ENCODE measurements around the gene AKAP6.
"Not testable (repeated sequence)": the region's sequence is repeated elsewhere in the genome, so short reads cannot be mapped to it uniquely, and the experiment has no call there.

Gene AKAP6

DNA sequence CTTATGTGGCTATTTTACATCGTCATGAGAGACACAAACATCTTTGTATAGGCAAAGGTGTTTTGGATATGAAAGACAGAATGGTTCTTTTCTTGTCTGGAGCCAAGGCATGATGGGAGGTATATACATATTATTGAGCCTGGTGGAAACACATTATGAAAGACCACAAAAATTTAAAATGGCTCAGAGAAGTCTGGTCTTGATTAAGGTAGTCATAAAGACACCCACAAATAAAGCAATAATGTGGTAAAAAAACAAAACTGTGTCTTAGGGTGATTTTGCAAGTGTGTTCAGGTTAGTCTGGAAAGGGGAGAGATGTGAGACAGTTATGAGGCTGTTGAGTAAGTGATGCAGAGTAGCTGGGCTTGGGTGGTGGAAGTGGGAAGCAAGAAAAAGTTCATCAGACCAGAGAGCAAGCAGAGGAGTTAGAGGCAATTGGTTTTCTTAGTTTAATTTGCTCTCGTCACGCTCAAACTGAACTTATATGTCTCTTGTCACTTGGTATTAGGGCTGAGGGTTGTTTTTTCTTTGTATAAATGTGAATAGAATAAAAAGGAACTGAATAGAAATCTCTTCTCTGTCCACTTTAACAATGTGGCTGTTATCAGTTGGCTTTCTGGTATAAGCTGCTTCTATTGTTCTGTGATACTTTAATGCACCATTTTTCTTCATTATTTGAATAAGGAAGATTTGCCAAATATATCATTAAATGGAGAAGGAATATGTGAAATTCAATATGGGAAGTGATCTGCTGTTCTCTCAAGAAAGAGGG, 115.0 kb downstream of the AKAP6 start:
- DNase-seq = peak in 1 of 51 donors; percentile 23

DNA sequence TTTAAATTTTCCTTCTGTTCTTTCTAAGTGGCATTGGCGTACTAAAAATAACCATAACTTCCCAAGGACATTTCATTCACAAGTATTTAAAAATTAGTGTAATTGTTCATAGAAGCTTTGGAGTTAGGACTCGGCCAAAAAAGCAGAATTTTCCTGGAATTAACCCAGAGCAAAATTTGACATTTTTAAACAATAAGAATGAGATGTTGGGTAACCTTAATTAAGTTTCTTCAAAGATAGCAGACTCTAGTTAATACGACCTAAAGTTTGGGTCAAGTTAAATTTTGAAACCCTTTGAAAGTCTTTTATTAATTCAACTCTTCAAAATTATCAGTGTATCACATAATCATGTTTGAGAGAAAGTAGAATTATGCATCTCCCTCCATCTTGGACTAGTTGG, 118.3 kb downstream of the AKAP6 start:
- DNase-seq = no peak

DNA sequence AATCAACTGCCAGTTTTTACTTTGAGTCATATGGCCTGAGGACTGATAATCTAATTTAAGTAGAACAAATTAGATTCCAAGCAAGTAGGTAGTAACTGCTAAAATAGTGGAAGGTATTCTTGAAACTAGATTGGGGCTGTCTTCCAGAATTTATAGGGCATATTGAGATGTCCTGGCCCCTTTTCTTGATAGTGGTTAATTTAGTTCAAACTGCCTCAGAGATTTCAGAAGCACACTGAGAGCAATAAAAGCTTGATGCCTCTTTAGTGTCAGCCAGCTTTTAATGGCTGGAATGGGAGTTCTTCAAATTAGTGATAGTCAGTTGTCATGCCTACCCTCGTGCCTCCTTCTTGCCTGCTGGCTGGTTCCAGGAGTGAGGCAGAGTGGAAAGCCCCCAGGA, 120.5 kb downstream of the AKAP6 start:
- DNase-seq = no peak

DNA sequence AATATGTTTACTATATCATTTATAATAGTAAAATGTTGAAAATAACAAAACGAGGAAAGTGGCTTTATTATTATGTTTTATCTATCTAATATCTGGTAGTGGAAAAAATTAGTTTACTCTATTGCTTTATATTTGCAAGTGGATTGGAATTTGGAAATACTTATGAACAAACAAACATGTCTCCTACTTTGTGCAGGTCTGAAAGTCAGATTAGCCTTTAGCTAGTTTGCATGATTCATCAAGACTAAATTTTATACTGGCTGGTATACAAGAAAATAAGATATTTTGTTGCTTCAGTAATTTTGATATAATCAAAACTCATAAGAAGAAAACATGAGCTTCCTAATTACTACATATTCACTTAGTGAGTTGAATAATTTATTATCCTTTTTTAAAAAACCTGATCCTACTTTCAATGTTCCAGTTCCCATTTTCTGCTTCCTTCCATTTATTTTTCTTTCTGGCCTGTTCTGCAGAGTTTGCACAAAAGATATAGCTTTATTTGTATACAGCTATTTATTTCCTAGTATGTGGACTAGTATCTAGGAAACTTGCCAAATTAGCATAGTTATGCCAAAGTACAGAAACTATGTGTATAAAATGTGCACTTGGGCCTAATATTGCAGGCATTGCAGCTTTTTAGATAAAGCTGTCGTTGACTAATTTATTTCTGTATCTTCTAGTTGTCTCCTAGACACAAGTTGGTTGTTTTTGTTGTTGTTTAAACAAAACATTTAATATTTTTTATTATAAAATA, 122.0 kb downstream of the AKAP6 start:
- no peak for DNase-seq

DNA sequence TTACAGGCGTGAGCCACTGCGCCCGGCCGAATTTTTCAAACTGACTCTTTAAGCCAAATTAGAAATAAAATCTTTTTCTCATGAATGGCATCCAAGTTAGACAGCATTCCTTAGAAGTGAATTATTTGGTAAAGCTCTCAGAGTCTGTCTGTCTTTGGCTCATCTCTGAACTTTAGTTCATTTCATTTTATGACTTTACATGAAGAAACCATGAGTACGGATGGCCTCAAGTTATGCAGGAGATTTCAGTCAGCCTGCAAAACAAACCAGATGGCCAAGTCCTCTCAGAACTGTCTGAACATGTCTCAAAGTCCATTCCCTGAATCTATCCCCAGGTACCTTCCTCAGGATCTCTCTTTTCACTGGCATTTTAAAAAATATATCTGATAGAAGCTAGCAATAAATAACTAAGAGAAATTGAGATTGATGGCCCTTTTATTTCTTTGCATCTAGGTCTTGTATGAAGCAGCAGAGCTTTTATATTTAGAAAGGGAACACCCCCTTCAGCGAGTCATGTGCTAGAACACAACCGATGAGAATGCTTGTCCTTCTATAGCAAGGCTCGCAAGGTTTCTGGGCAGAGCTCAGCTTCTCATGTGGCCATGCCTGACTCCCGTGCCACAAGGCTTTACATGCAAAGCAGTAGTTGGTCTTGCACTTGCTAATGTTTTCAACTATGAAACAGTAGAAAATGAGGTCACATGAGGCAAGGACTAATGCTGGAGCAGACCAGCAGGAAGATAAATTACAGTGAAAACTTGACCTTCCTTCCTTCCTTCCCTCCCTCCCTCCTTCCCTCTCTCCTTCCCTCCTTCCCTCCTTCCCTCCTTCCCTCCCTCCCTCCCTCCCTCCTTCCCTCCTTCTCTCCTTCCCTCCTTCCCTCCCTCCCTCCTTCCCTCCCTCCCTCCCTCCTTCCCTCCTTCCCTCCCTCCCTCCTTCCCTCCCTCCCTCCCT, 125.0 kb downstream of the AKAP6 start:
- no peak for DNase-seq

DNA sequence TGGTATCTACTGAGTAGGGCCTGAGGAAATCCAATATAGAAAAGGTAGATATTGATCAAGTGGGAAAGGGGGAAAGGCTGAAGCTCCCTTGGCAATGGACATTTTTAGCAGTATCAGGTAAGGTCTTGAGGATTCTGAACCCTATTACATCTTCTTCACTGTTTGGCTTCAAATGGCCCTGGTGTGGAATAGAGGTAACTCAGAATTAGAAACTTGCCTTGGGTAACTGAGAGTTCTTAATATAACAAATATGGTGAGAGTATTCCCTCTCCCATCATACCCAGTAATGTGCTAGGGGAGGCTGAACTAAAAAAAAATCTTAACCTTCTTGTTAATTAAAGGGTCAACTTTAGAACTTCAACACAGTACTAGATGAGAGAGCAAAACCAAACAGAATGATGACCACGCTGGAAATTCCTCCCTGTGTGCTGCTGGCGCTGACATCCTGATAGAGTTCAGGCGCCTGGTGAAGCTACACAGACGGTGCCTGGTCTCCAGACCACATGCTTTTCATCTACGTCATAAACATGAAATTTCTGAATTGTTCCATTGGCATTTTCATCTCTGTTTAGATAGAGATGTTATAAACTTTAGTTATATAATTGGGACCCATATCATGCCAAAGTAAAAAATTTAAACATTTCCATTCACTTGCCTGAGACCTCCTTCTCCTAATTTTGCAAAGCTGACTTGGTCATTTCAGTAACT, 128.3 kb downstream of the AKAP6 start:
- DNase-seq = no peak

DNA sequence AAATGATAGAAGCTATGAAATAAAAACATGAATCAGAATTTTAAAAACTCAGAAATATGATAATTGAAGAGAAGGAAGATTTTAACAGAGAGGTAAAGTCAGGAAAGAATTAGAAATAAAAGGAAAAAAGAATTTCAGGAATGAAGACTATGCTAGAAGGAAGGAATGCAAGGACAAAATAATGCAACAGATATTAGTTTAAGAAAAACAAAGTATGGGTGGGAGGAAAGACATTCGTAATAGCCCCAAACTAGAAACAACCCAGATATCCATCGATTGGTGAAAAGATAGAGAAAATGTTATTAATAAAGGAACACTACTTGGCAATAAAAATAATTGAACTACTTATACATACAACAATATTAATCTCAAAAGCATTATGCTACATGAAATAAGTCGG, 129.6 kb downstream of the AKAP6 start:
- DNase-seq = no peak

DNA sequence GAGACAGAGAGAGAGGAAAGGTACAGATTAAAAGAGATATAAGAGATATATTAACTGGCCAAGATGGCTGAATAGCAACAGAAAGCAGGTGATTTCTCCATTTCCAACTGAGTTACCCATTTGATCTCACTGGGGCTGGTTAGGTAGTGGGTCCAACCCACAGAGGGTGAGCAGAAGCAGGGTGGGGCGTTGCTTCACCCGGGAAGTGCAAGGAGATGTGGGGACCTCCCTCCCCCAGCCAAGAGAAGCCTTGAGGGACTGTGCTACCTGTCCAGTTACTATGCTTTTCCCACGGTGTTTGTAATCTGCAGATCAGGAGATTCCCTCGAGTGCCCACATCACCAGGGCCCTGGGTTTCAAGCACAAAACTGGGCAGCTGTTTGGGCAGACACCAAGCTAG, 131.2 kb downstream of the AKAP6 start:
- DNase-seq = no peak

DNA sequence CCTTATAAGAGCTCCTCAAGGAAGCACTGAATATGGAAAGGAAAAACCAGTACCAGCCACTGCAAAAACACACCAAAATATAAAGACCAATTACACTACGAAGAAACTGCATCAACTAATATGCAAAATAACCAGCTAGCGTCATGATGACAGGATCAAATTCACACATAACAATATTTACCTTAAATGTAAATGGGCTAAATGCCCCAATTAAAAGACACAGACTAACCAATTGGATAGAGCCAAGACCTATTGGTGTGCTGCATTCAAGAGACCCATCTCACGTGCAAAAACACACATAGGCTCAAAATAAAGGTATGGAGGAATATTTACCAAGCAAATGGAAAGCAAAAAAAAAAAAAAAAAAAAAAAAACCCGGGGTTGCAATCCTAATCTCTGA, 133.5 kb downstream of the AKAP6 start:
- not testable (repeated sequence) for DNase-seq

DNA sequence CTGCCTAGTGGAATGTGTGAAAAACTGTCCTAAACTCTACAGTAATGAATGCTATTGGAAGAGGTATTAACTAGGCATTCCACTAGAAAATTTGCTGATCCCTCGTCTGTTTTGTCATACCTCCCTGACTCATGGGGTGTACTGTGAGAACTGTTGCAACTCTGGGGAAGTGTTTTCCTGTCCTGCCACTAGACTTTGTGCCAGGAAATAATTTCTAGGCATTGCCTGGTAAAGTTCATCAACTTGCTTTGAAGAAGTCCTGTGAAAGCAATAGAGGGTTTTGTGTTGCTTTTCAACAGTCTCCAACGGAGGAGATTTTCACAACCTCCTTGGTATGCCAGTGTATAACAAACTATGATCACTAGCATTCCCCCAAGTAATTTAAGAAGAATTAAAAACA, 139.9 kb downstream of the AKAP6 start:
- DNase-seq = peak in 4 of 51 donors; percentile 3 to 57 (median 12)

DNA sequence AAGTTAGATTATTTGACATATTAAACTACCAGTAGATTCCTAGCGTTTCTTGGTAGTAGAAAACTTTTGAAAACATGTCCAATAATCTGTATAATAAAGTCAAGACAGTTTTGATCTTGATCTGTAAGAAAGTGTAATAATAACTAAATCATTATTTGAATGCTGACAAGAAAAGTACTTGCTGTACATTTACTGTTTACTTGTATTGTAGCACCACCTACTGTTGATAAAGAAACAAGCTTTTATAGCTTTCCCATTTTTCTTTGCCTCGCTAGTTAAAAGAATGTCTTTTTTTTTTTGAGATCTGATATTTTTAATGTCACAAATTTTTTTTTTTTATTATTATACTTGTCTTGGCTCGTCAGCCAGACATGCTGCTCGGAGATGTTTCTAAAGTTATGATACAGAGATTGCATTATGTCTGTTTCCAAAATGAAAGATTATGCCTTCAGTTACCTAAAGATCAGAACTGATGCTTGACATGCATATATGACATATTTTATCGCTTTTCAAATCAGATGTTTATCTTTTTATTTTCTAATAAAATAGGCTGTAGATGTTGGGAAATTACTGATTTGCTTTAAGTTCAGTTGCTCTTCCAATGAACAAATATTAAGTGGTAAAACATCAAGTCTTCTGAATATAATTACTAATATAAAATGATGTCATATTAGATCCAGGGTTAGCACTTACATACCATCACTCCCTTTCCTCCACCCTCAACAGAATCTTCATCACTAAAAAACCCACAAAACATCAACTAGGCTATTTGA, 140.5 kb downstream of the AKAP6 start:
- no peak for DNase-seq

DNA sequence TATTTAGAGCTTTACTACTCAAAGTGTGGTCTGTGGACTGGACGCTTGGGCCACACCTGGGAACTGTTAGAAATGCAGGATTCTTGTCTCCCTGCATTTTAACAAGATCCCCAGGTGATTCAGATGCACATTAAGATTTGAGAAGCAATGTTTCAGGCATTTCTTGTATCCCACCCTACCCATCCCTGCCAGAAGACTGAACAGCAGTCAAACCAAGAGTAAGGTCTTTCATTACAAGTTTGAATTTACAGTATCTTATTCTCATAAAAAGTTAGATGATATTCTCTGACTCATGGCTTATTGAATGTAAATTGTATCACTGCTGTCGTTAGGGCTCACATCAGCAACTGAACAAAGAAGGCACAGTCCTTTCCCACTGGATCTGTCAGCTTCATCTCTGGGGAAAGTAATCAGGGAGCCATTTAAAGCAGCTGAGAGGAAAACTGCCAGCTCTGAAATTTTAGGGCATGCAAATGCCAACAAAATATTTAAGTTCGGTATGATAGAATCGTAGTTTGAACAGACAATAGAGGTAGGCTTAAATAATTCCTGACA, 141.1 kb downstream of the AKAP6 start:
- DNase-seq = peak in 2 of 51 donors; percentile 13 to 81

DNA sequence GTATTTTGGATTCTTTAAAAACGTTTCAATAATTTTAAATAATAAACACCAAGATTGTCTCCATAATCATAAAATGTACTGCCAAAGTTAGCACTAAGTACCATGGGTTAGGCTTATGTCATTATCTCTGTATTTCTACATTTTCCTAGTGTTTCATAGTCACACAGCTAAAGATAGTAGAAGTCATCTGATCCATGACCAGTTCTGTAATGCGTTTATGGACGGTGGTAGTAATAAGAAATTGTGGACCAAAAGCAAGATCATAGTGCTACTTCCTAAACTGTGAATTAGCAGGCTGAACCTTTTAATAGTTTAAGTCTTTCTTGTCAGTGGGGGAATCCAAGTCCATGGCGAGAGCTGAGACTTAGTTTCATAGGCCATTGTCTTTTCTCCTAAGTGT, 142.1 kb downstream of the AKAP6 start:
- no peak for DNase-seq

DNA sequence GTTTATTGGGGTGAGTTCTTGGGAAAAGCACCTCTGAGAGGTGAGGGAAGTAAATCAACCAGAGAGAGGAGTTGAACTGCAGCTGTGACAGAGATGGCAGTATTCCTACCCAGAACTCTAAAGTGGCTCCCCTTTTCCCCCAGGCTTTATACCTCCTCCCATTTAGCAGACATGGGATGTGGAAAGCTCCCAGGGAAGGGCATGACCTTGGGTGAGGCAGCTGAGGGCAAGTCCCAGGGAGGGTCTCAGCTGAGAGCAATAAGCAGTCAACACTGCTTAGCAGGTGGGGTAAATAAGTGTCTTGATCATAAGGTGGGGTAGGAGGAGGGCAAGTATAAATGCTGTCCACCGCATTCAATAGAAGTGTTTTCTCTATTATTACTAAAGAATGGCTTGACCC, 143.0 kb downstream of the AKAP6 start:
- no peak for DNase-seq

DNA sequence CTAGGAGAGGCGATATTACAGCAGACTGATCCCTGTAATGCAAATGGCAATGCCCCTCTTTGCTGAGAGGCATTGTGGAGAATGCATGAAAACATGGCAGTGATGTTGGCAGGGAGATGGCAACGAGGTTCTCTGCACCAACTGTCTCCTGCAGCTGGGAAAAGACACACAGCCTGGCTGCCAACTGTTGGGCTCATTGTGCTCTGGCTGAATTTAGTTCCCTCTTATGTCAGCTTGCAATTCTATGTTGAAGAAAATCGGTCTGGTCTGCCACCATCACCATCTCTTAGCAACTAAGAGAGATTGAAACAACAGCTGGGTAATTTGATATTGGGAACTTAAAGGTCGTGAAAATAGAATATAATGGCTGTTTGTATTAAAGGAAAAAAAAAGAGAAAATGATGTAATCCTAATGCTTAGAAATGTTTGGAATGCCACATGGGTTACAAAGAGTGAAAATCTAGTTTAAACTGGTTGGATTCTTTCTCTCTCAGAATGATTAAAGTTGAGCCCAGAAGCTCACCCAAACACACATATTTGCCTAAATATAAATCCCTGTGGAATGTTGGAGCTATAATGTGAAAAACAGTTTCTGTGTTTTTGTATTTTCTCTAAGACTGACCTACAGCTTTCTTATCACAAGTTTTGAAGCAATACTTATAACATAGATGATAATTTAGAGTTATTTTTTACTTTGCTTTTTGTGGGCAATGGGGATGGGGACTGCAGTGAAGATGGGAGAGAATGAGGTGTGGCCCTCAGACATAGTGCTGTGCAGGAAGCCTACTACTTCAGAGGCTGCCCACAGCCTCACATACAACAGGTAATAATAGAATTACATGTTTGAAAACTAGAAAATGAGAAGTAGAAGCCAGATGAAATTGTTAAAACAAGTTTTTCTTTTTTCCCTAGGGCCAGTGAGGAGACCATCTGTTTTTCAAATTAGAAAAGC, 143.7 kb downstream of the AKAP6 start:
- peak in 34 of 51 donors; percentile 10 to 81 (median 46) for DNase-seq

DNA sequence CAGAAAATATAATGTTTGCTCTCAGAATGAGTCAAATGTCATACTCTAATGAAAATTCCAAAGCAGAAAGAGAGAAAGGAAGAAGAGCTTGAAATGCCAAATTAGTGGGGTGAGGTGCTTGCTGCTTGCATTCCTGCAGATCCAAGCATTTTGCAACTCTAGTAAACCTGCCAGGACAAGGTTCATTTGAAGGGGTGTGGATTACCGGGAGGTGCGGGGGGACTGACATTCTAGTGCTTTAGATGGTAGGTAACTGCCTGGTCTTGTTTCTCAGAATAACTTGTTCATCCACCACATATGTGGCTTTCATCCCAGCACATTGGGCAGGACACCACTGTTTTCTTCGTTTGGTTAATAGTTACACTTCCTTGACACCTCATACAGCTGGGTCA, 144.4 kb downstream of the AKAP6 start:
- DNase-seq = peak in 5 of 51 donors; percentile 2 to 52 (median 32)

DNA sequence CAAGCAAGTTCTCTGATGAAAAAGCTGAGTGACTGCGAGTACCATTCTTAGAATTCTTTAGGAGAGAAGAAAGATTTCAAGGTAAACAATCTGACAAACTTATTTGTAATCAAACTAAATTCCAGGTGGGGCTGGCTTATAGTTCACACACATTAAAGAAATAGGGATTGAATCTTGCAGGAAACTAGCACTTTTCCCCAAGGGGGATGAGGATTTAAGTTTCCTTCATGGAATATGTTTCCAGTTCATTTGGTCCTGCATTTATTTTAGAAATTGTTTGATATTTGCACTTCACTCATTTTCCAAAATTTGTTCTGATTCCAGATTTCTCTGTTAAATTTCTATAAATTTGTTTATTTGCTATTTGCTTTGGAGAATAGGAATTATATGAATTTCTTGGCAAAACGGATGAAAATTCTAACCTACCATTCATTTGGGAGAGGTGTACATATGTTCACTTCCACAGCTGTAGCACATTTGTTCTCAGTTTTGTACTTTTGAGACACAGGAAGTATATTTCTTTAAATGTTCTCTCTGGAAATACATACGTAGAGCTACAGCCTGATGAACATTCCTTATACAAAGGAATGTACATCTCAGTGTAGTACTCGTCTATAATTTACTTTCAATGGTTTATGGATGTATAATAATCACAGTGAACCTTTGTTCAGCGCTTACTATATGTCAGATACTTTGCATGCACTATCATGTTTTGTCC, 145.5 kb downstream of the AKAP6 start:
- DNase-seq = no peak

DNA sequence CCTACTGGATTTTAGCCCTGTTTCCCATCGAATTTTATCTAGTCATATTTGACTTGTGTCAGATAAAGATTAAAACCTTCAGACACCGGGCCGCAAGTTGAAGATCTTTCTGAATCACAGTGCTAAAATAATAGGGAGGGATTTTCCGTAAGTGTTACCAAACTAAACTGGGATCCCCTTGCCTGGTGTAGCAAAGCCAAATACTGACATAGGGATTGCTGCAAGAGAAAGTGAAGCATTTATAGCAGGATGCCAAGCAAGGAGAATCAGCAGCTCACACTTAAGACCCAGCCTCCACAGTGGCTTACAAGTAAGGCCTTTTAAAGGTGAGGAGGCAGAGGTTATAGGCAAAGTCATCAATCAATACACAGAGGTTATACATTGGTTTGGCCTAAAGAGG, 147.4 kb downstream of the AKAP6 start:
- DNase-seq = no peak

All from hypothalamus (tissue), 51 donors.